Umbilical cord (tissue), 2 donors: ENCODE data around the gene LSP1. TPM values are rescaled to one million over a fixed set of nuclear protein-coding genes. Genes with fewer than 3 reads are reported as not detected.

Experiments used
- DNase-seq: peaks from one replicate; pipeline ENCODE4 v3.0.0-alpha.2; 2015; ENCODE audit warnings: low spot score
- total RNA-seq: library from RNA; depleted of rRNA; stranded (reverse); fragments of >200 nt; gene quantifications from one replicate; pipeline ENCODE4 v1.2.3, GENCODE V29; 2014; ENCODE audit warnings: low replicate concordance; ENCODE audit not compliant: insufficient read depth

Gene LSP1
- total RNA-seq, 1 donor from 2014 or later: 85.5 TPM

- DNase-seq: peak; percentile 59
Observed at GRCh38 chr11:1825039-1825740, 27.7 kb upstream of the LSP1 start.

GRCh38 chr11:1825785-1826451 lies 27.0 kb upstream of the LSP1 start:
- DNase-seq: no peak

- peak; percentile 57 for DNase-seq
Observed at GRCh38 chr11:1826552-1827094, 26.3 kb upstream of the LSP1 start.

GRCh38 chr11:1827095-1827813 lies 25.6 kb upstream of the LSP1 start:
- peak; percentile 83 for DNase-seq

GRCh38 chr11:1827931-1828330 lies 25.0 kb upstream of the LSP1 start:
- DNase-seq: no peak

GRCh38 chr11:1828542-1828941 lies 24.3 kb upstream of the LSP1 start:
- no peak for DNase-seq

- DNase-seq: no peak
Observed at GRCh38 chr11:1829039-1829820, 23.7 kb upstream of the LSP1 start.

GRCh38 chr11:1830004-1830321 lies 22.9 kb upstream of the LSP1 start:
- DNase-seq: no peak

GRCh38 chr11:1830322-1831223 lies 22.3 kb upstream of the LSP1 start:
- DNase-seq: peak; percentile 83

GRCh38 chr11:1831338-1832210 lies 21.3 kb upstream of the LSP1 start:
- DNase-seq: no peak

GRCh38 chr11:1832211-1832919 lies 20.5 kb upstream of the LSP1 start:
- DNase-seq: no peak

GRCh38 chr11:1832920-1833295 lies 20.0 kb upstream of the LSP1 start:
- peak; percentile 63 for DNase-seq

- peak; percentile 72 for DNase-seq
Observed at GRCh38 chr11:1834062-1834610, 18.7 kb upstream of the LSP1 start.

GRCh38 chr11:1834779-1835670 lies 17.9 kb upstream of the LSP1 start, which contains the start of gene SYT8:
SYT8 (plus strand) TSS chr11:1834990; CDS start chr11:1835106, 116 bp downstream.
- DNase-seq: no peak

- DNase-seq: no peak
Observed at GRCh38 chr11:1835671-1836010, 17.2 kb upstream of the LSP1 start.

- no peak for DNase-seq
Observed at GRCh38 chr11:1836011-1836945, 16.6 kb upstream of the LSP1 start.
